H9 (cell line): ENCODE measurements around the gene ZSWIM6. TPM values are rescaled to one million over a fixed set of nuclear protein-coding genes. Genes with fewer than 3 reads are reported as not detected.

Source experiments
- DNase-seq: peaks from one replicate; pipeline ENCODE4 v3.0.0-alpha.2; 2017
- H2AFZ ChIP-seq: one replicate; pipeline ENCODE4 v1.6.1; 2013; ENCODE audit warnings: mild to moderate bottlenecking, low read length, control low read depth, moderate library complexity
- H2AK5ac ChIP-seq: 2 replicates; pipeline ENCODE4 v1.6.1; 2013; ENCODE audit warnings: low read length, control low read depth, mixed read lengths; ENCODE audit not compliant: insufficient read length
- H2BK120ac ChIP-seq: one replicate; pipeline ENCODE4 v1.6.1; 2013; ENCODE audit warnings: low read depth, mild to moderate bottlenecking, low read length, control low read depth, inconsistent platforms; ENCODE audit not compliant: poor library complexity, severe bottlenecking
- H2BK12ac ChIP-seq: 2 replicates; pipeline ENCODE4 v1.6.1; 2013; ENCODE audit warnings: low read length, control low read depth, mixed read lengths, low read depth; ENCODE audit not compliant: insufficient read length
- H2BK15ac ChIP-seq: 2 replicates; pipeline ENCODE4 v1.6.1; 2013; ENCODE audit warnings: low read depth, low read length, control low read depth
- H2BK20ac ChIP-seq: one replicate; pipeline ENCODE4 v1.6.1; 2013; ENCODE audit warnings: low read depth, mild to moderate bottlenecking, low read length, control low read depth, inconsistent platforms; ENCODE audit not compliant: poor library complexity, severe bottlenecking
- H2BK5ac ChIP-seq: 2 replicates; pipeline ENCODE4 v1.6.1; 2013; ENCODE audit warnings: low read length, control low read depth, mixed read lengths; ENCODE audit not compliant: insufficient read length
- H3K14ac ChIP-seq: 2 replicates; pipeline ENCODE4 v1.6.1; 2013; ENCODE audit warnings: low read length, control low read depth; ENCODE audit not compliant: insufficient read depth
- H3K18ac ChIP-seq: 2 replicates; pipeline ENCODE4 v1.6.1; 2013; ENCODE audit warnings: low read depth, mild to moderate bottlenecking, mixed read lengths, low read length, control low read depth; ENCODE audit not compliant: insufficient read length
- H3K23ac ChIP-seq: 2 replicates; pipeline ENCODE4 v1.6.1; 2013; ENCODE audit warnings: low read length, control low read depth, mixed read lengths, low read depth; ENCODE audit not compliant: insufficient read length
- H3K23me2 ChIP-seq: 2 replicates; pipeline ENCODE4 v1.6.1; 2013; ENCODE audit warnings: low read depth, mild to moderate bottlenecking, mixed read lengths, low read length, control low read depth; ENCODE audit not compliant: insufficient read length, poor library complexity, severe bottlenecking
- H3K27ac ChIP-seq: 2 replicates; pipeline ENCODE4 v1.5.1; 2013; ENCODE audit warnings: low read length, control low read depth, mixed read lengths, low read depth; ENCODE audit not compliant: insufficient read length
- H3K27me3 ChIP-seq: 2 replicates; pipeline ENCODE4 v1.6.1; 2013; ENCODE audit warnings: low read length, control low read depth, inconsistent platforms; ENCODE audit not compliant: insufficient read depth
- H3K4ac ChIP-seq: 2 replicates; pipeline ENCODE4 v1.6.1; 2013; ENCODE audit warnings: low read depth, mild to moderate bottlenecking, control low read depth, inconsistent platforms, low read length, moderate library complexity
- H3K4me1 ChIP-seq: 2 replicates; pipeline ENCODE4 v1.6.1; 2013; ENCODE audit warnings: low read length, control low read depth, inconsistent platforms; ENCODE audit not compliant: insufficient read depth
- H3K4me2 ChIP-seq: 2 replicates; pipeline ENCODE4 v1.6.1; 2013; ENCODE audit warnings: low read length, control low read depth, mixed read lengths; ENCODE audit not compliant: insufficient read length, insufficient read depth
- H3K56ac ChIP-seq: 2 replicates; pipeline ENCODE4 v1.6.1; 2013; ENCODE audit warnings: low read depth, mild to moderate bottlenecking, mixed read lengths, low read length, control low read depth; ENCODE audit not compliant: insufficient read length
- H3K79me1 ChIP-seq: 2 replicates; pipeline ENCODE4 v1.6.1; 2013; ENCODE audit warnings: low read depth, mild to moderate bottlenecking, moderate library complexity, low read length, control low read depth, inconsistent platforms; ENCODE audit not compliant: insufficient read depth, poor library complexity, severe bottlenecking
- H3K79me2 ChIP-seq: 2 replicates; pipeline ENCODE4 v1.6.1; 2013; ENCODE audit warnings: low read length, control low read depth, inconsistent platforms; ENCODE audit not compliant: insufficient read depth
- H3K9ac ChIP-seq: 2 replicates; pipeline ENCODE4 v1.6.1; 2013; ENCODE audit warnings: low read length, control low read depth, mixed read lengths; ENCODE audit not compliant: insufficient read length; ENCODE audit errors: extremely low read depth
- H3K9me3 ChIP-seq: one replicate; pipeline ENCODE4 v1.6.1; 2013; ENCODE audit warnings: low read depth, low read length, inconsistent platforms; ENCODE audit not compliant: control insufficient read depth
- H3T11ph ChIP-seq: one replicate; pipeline ENCODE4 v1.6.1; 2013; ENCODE audit warnings: mild to moderate bottlenecking, low read length, control low read depth, inconsistent platforms
- H4K20me1 ChIP-seq: one replicate; pipeline ENCODE4 v1.6.1; 2013; ENCODE audit not compliant: control insufficient read depth, insufficient read length, insufficient read depth
- H4K5ac ChIP-seq: 2 replicates; pipeline ENCODE4 v1.6.1; 2013; ENCODE audit warnings: low read depth, mild to moderate bottlenecking, mixed read lengths, low read length, control low read depth; ENCODE audit not compliant: insufficient read length
- H4K8ac ChIP-seq: replicated peaks from 2 replicates; pipeline ENCODE4 v1.6.1; 2013; ENCODE audit warnings: low read length, control low read depth, mixed read lengths, low read depth; ENCODE audit not compliant: insufficient read length
- H4K91ac ChIP-seq: 2 replicates; pipeline ENCODE4 v1.6.1; 2013; ENCODE audit warnings: low read depth, mild to moderate bottlenecking, moderate library complexity, mixed read lengths, low read length, control low read depth; ENCODE audit not compliant: insufficient read length
- H3K27ac Mint-ChIP-seq, 3 experiments: 2 replicates in 2 of 3; 3 replicates in 1 of 3; pipeline ENCODE4 v1.8.0; 2020 to 2021; ENCODE audit warnings: mixed read lengths in 3 of 3, mild to moderate bottlenecking in 1 of 3, moderate library complexity in 1 of 3
- H3K27me3 Mint-ChIP-seq: 2 replicates; pipeline ENCODE4 v1.8.0; 2021; ENCODE audit warnings: low read depth, mild to moderate bottlenecking, moderate library complexity, mixed read lengths
- H3K36me3 Mint-ChIP-seq, 3 experiments: 2 replicates in 2 of 3; 3 replicates in 1 of 3; pipeline ENCODE4 v1.8.0; 2020 to 2021; ENCODE audit warnings: low read depth in 3 of 3, mixed read lengths in 3 of 3; ENCODE audit not compliant: insufficient read depth in 1 of 3
- H3K4me1 Mint-ChIP-seq, 2 experiments: 2 replicates each; pipeline ENCODE4 v1.8.0; 2020; ENCODE audit warnings: mixed read lengths in 2 of 2
- H3K4me3 Mint-ChIP-seq, 2 experiments: 2 replicates in 1 of 2; 3 replicates in 1 of 2; pipeline ENCODE4 v1.8.0; 2020 to 2021; ENCODE audit warnings: mild to moderate bottlenecking in 2 of 2, mixed read lengths in 2 of 2, moderate library complexity in 1 of 2
- H3K9me3 Mint-ChIP-seq, 2 experiments: 2 replicates in 1 of 2; 3 replicates in 1 of 2; pipeline ENCODE4 v1.8.0; 2020; ENCODE audit warnings: mild to moderate bottlenecking in 2 of 2, mixed read lengths in 2 of 2, moderate library complexity in 1 of 2
- CTCF ChIP-seq: fragments of 200-600 bp; sonication (generic); conservative IDR thresholded peaks from 3 replicates; pipeline ENCODE4 v1.8.0; 2021; ENCODE audit warnings: antibody characterized with exemption, mild to moderate bottlenecking
- WGBS: extraction: QIAGEN DNeasy Blood & Tissue Kit; methylation state at CpG from one replicate; pipeline ENCODE4 v1.1.7; 2013; ENCODE audit warnings: missing lambda C conversion rate, low lambda C conversion rate, mixed read lengths; ENCODE audit not compliant: insufficient read length; ENCODE audit errors: extremely low coverage; 5-methylcytosine and 5-hydroxymethylcytosine counted together
- total RNA-seq: library from RNA; stranded (reverse); gene quantifications from 2 replicates; pipeline ENCODE4 v1.2.1, GENCODE V29; 2021

The ZSWIM6 gene
- total RNA-seq, 1 experiment from 2014 or later: 11.5 TPM

GRCh38 chr5:61496446-61496845, 164.4 kb downstream of the ZSWIM6 start:
- no peak overlapping the region for H2BK15ac ChIP-seq
- no peak for TF ChIP-seq CTCF
- no peaks in the 10 kb centered on the region; the same call in 1 of the 2 replicates for H3K27me3 ChIP-seq
- no peaks in the 10 kb centered on the region for H3K9me3 Mint-ChIP-seq
- no peaks in the 10 kb centered on the region for H4K20me1 ChIP-seq
- no peak overlapping the region for H2BK5ac ChIP-seq
- no peak overlapping the region for H4K91ac ChIP-seq
- H3K14ac ChIP-seq: no peak overlapping the region
- H3K27me3 Mint-ChIP-seq: no peaks in the 10 kb centered on the region
- no peak for DNase-seq
- no peaks in the 10 kb centered on the region for H3K9me3 ChIP-seq
- no peak overlapping the region for H2BK12ac ChIP-seq
- H3K79me1 ChIP-seq: no peaks in the 10 kb centered on the region
- H3K23ac ChIP-seq: no peak overlapping the region
- no peak overlapping the region for H3K9ac ChIP-seq
- no peak overlapping the region for H4K5ac ChIP-seq
- H3T11ph ChIP-seq: no peak overlapping the region
- H3K56ac ChIP-seq: no peak overlapping the region
- no peaks in the 10 kb centered on the region; the same call in 1 of the 2 replicates for H3K4me1 ChIP-seq
- WGBS: no CpG with 5 or more reads among the region's 3 CpGs
- H2AFZ ChIP-seq: no peak overlapping the region
- H3K36me3 Mint-ChIP-seq: peaks cover 0 to 3% (median 0%) of the 10 kb centered on the region in 3 experiments; a peak in 1 of 7 replicates
- no peak overlapping the region for H2AK5ac ChIP-seq
- 0 out of 7 replicates have a peak overlapping the region, but pooled peaks of 2 of the 3 experiments have one; percentile 11 to 32 for H3K27ac Mint-ChIP-seq
- no peak overlapping the region for H3K4me3 Mint-ChIP-seq
- H2BK120ac ChIP-seq: no peak overlapping the region
- peaks cover 6 to 12% of the 10 kb centered on the region in 2 experiments; a peak in 2 of 4 replicates for H3K4me1 Mint-ChIP-seq
- H3K4ac ChIP-seq: no peak overlapping the region
- H3K4me2 ChIP-seq: no peak overlapping the region
- H4K8ac ChIP-seq: no peak overlapping the region
- no peak overlapping the region for H3K18ac ChIP-seq
- H3K23me2 ChIP-seq: no peaks in the 10 kb centered on the region
- no peak overlapping the region for H3K27ac ChIP-seq
- no peaks in the 10 kb centered on the region for H3K79me2 ChIP-seq
- no peak overlapping the region for H2BK20ac ChIP-seq
